H9 (cell line): ENCODE results near the gene SLC25A25. TPM values are rescaled to one million over a fixed set of nuclear protein-coding genes. Genes with fewer than 3 reads are reported as not detected.

ENCODE experiments used
- DNase-seq: peaks from one replicate; pipeline ENCODE4 v3.0.0-alpha.2; 2017
- H2AFZ ChIP-seq: one replicate; pipeline ENCODE4 v1.6.1; 2013; ENCODE audit warnings: mild to moderate bottlenecking, low read length, control low read depth, moderate library complexity
- H2AK5ac ChIP-seq: 2 replicates; pipeline ENCODE4 v1.6.1; 2013; ENCODE audit warnings: low read length, control low read depth, mixed read lengths; ENCODE audit not compliant: insufficient read length
- H2BK120ac ChIP-seq: one replicate; pipeline ENCODE4 v1.6.1; 2013; ENCODE audit warnings: low read depth, mild to moderate bottlenecking, low read length, control low read depth, inconsistent platforms; ENCODE audit not compliant: poor library complexity, severe bottlenecking
- H2BK12ac ChIP-seq: 2 replicates; pipeline ENCODE4 v1.6.1; 2013; ENCODE audit warnings: low read length, control low read depth, mixed read lengths, low read depth; ENCODE audit not compliant: insufficient read length
- H2BK15ac ChIP-seq: 2 replicates; pipeline ENCODE4 v1.6.1; 2013; ENCODE audit warnings: low read depth, low read length, control low read depth
- H2BK20ac ChIP-seq: one replicate; pipeline ENCODE4 v1.6.1; 2013; ENCODE audit warnings: low read depth, mild to moderate bottlenecking, low read length, control low read depth, inconsistent platforms; ENCODE audit not compliant: poor library complexity, severe bottlenecking
- H2BK5ac ChIP-seq: 2 replicates; pipeline ENCODE4 v1.6.1; 2013; ENCODE audit warnings: low read length, control low read depth, mixed read lengths; ENCODE audit not compliant: insufficient read length
- H3K14ac ChIP-seq: 2 replicates; pipeline ENCODE4 v1.6.1; 2013; ENCODE audit warnings: low read length, control low read depth; ENCODE audit not compliant: insufficient read depth
- H3K18ac ChIP-seq: 2 replicates; pipeline ENCODE4 v1.6.1; 2013; ENCODE audit warnings: low read depth, mild to moderate bottlenecking, mixed read lengths, low read length, control low read depth; ENCODE audit not compliant: insufficient read length
- H3K23ac ChIP-seq: 2 replicates; pipeline ENCODE4 v1.6.1; 2013; ENCODE audit warnings: low read length, control low read depth, mixed read lengths, low read depth; ENCODE audit not compliant: insufficient read length
- H3K23me2 ChIP-seq: 2 replicates; pipeline ENCODE4 v1.6.1; 2013; ENCODE audit warnings: low read depth, mild to moderate bottlenecking, mixed read lengths, low read length, control low read depth; ENCODE audit not compliant: insufficient read length, poor library complexity, severe bottlenecking
- H3K27ac ChIP-seq: 2 replicates; pipeline ENCODE4 v1.5.1; 2013; ENCODE audit warnings: low read length, control low read depth, mixed read lengths, low read depth; ENCODE audit not compliant: insufficient read length
- H3K27me3 ChIP-seq: 2 replicates; pipeline ENCODE4 v1.6.1; 2013; ENCODE audit warnings: low read length, control low read depth, inconsistent platforms; ENCODE audit not compliant: insufficient read depth
- H3K4ac ChIP-seq: 2 replicates; pipeline ENCODE4 v1.6.1; 2013; ENCODE audit warnings: low read depth, mild to moderate bottlenecking, control low read depth, inconsistent platforms, low read length, moderate library complexity
- H3K4me1 ChIP-seq: 2 replicates; pipeline ENCODE4 v1.6.1; 2013; ENCODE audit warnings: low read length, control low read depth, inconsistent platforms; ENCODE audit not compliant: insufficient read depth
- H3K4me2 ChIP-seq: 2 replicates; pipeline ENCODE4 v1.6.1; 2013; ENCODE audit warnings: low read length, control low read depth, mixed read lengths; ENCODE audit not compliant: insufficient read length, insufficient read depth
- H3K56ac ChIP-seq: 2 replicates; pipeline ENCODE4 v1.6.1; 2013; ENCODE audit warnings: low read depth, mild to moderate bottlenecking, mixed read lengths, low read length, control low read depth; ENCODE audit not compliant: insufficient read length
- H3K79me1 ChIP-seq: 2 replicates; pipeline ENCODE4 v1.6.1; 2013; ENCODE audit warnings: low read depth, mild to moderate bottlenecking, moderate library complexity, low read length, control low read depth, inconsistent platforms; ENCODE audit not compliant: insufficient read depth, poor library complexity, severe bottlenecking
- H3K79me2 ChIP-seq: 2 replicates; pipeline ENCODE4 v1.6.1; 2013; ENCODE audit warnings: low read length, control low read depth, inconsistent platforms; ENCODE audit not compliant: insufficient read depth
- H3K9ac ChIP-seq: 2 replicates; pipeline ENCODE4 v1.6.1; 2013; ENCODE audit warnings: low read length, control low read depth, mixed read lengths; ENCODE audit not compliant: insufficient read length; ENCODE audit errors: extremely low read depth
- H3K9me3 ChIP-seq: one replicate; pipeline ENCODE4 v1.6.1; 2013; ENCODE audit warnings: low read depth, low read length, inconsistent platforms; ENCODE audit not compliant: control insufficient read depth
- H3T11ph ChIP-seq: one replicate; pipeline ENCODE4 v1.6.1; 2013; ENCODE audit warnings: mild to moderate bottlenecking, low read length, control low read depth, inconsistent platforms
- H4K20me1 ChIP-seq: one replicate; pipeline ENCODE4 v1.6.1; 2013; ENCODE audit not compliant: control insufficient read depth, insufficient read length, insufficient read depth
- H4K5ac ChIP-seq: 2 replicates; pipeline ENCODE4 v1.6.1; 2013; ENCODE audit warnings: low read depth, mild to moderate bottlenecking, mixed read lengths, low read length, control low read depth; ENCODE audit not compliant: insufficient read length
- H4K8ac ChIP-seq: replicated peaks from 2 replicates; pipeline ENCODE4 v1.6.1; 2013; ENCODE audit warnings: low read length, control low read depth, mixed read lengths, low read depth; ENCODE audit not compliant: insufficient read length
- H4K91ac ChIP-seq: 2 replicates; pipeline ENCODE4 v1.6.1; 2013; ENCODE audit warnings: low read depth, mild to moderate bottlenecking, moderate library complexity, mixed read lengths, low read length, control low read depth; ENCODE audit not compliant: insufficient read length
- H3K27ac Mint-ChIP-seq, 3 experiments: 2 replicates in 2 of 3; 3 replicates in 1 of 3; pipeline ENCODE4 v1.8.0; 2020 to 2021; ENCODE audit warnings: mixed read lengths in 3 of 3, mild to moderate bottlenecking in 1 of 3, moderate library complexity in 1 of 3
- H3K27me3 Mint-ChIP-seq: 2 replicates; pipeline ENCODE4 v1.8.0; 2021; ENCODE audit warnings: low read depth, mild to moderate bottlenecking, moderate library complexity, mixed read lengths
- H3K36me3 Mint-ChIP-seq, 3 experiments: 2 replicates in 2 of 3; 3 replicates in 1 of 3; pipeline ENCODE4 v1.8.0; 2020 to 2021; ENCODE audit warnings: low read depth in 3 of 3, mixed read lengths in 3 of 3; ENCODE audit not compliant: insufficient read depth in 1 of 3
- H3K4me1 Mint-ChIP-seq, 2 experiments: 2 replicates each; pipeline ENCODE4 v1.8.0; 2020; ENCODE audit warnings: mixed read lengths in 2 of 2
- H3K4me3 Mint-ChIP-seq, 2 experiments: 2 replicates in 1 of 2; 3 replicates in 1 of 2; pipeline ENCODE4 v1.8.0; 2020 to 2021; ENCODE audit warnings: mild to moderate bottlenecking in 2 of 2, mixed read lengths in 2 of 2, moderate library complexity in 1 of 2
- H3K9me3 Mint-ChIP-seq, 2 experiments: 2 replicates in 1 of 2; 3 replicates in 1 of 2; pipeline ENCODE4 v1.8.0; 2020; ENCODE audit warnings: mild to moderate bottlenecking in 2 of 2, mixed read lengths in 2 of 2, moderate library complexity in 1 of 2
- WGBS: extraction: QIAGEN DNeasy Blood & Tissue Kit; methylation state at CpG from one replicate; pipeline ENCODE4 v1.1.7; 2013; ENCODE audit warnings: missing lambda C conversion rate, low lambda C conversion rate, mixed read lengths; ENCODE audit not compliant: insufficient read length; ENCODE audit errors: extremely low coverage; 5-methylcytosine and 5-hydroxymethylcytosine counted together
- total RNA-seq: library from RNA; stranded (reverse); gene quantifications from 2 replicates; pipeline ENCODE4 v1.2.1, GENCODE V29; 2021
- TF ChIP-seq, protein P1 (sequence below): fragments of 200-600 bp; sonication (generic); conservative IDR thresholded peaks from 3 replicates; pipeline ENCODE4 v1.8.0; 2021; ENCODE audit warnings: antibody characterized with exemption, mild to moderate bottlenecking

The SLC25A25 gene
- total RNA-seq, 1 experiment from 2014 or later: 16.9 TPM

DNA sequence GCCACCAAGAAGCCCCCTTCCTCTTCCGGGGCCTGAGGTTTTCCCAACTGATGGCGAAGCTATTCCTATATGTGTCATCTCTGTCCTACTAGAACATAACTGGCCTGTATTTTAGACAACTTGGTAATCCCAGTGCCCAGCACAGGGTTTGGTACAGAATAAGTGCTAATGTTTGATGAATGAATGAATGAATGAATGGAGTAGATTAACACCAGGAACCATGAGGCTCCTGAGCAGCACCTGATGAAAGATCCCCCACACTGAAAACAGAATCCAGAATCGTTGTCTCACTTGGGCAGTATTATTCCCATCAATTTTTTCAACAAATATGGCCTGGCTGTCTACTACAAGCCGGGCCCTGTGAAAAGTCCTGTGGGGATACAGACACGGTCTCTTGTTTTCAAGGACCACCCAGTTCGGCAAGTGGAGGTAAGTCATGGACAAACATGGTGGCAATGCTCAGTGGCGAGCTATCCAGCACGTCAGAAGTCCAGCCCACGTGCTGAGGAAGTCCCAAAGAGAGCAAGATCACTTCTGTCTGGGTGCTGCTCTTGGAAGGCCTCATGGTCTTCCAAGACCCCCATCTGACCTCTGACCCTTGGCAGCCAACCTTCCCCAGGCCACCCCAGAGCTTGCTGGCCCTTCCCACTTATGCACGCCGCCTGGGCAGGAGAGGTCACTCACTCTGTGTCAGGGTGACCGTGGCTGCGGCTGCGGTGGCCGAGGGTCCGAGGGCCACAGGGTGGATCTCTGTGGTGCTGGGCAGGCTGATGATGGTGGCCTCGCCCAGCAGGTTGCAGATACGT lies 1.9 kb upstream of the SLC25A25 start:
- H3K23me2 ChIP-seq: peaks cover 16% of the 10 kb centered on the region
- Mint-ChIP-seq H3K27me3 (no peaks in the 10 kb centered on the region), H3K36me3 (peaks cover 7 to 16% (median 9%) of the 10 kb centered on the region in 3 experiments), H3K4me3 (peak overlapping the region; percentile 19 to 64; a peak in 4 of 5 replicates), H3K27ac (no peak overlapping the region), H3K9me3 (no peaks in the 10 kb centered on the region), H3K4me1 (peaks cover 21 to 24% of the 10 kb centered on the region in 2 experiments)
- H3K4ac ChIP-seq: peak overlapping the region; percentile 21; the same call in 1 of the 2 replicates
- peaks cover 5% of the 10 kb centered on the region; the same call in 1 of the 2 replicates for H3K79me2 ChIP-seq
- no peak overlapping the region for H4K91ac ChIP-seq
- peak overlapping the region; percentile 40 for H3K18ac ChIP-seq
- H3K4me2 ChIP-seq: peak overlapping the region; percentile 15
- H2BK15ac ChIP-seq: no peak overlapping the region
- no peak overlapping the region for H4K5ac ChIP-seq
- H3T11ph ChIP-seq: no peak overlapping the region
- WGBS: no CpG with 5 or more reads among the region's 18 CpGs
- H3K56ac ChIP-seq: no peak overlapping the region
- H2BK12ac ChIP-seq: peak overlapping the region; percentile 58
- no peak overlapping the region for H4K8ac ChIP-seq
- no peak overlapping the region for H2BK5ac ChIP-seq
- H3K9ac ChIP-seq: no peak overlapping the region
- no peak overlapping the region for H2AFZ ChIP-seq
- H3K27me3 ChIP-seq: no peaks in the 10 kb centered on the region
- H3K9me3 ChIP-seq: no peaks in the 10 kb centered on the region
- no peaks in the 10 kb centered on the region for H4K20me1 ChIP-seq
- H3K27ac ChIP-seq: no peak overlapping the region
- no peak overlapping the region for H2AK5ac ChIP-seq
- no peak for DNase-seq
- no peak overlapping the region for H2BK120ac ChIP-seq
- no peak overlapping the region for H3K14ac ChIP-seq
- H2BK20ac ChIP-seq: no peak overlapping the region
- H3K79me1 ChIP-seq: no peaks in the 10 kb centered on the region
- no peaks in the 10 kb centered on the region for H3K4me1 ChIP-seq
- TF ChIP-seq, protein P1, sequence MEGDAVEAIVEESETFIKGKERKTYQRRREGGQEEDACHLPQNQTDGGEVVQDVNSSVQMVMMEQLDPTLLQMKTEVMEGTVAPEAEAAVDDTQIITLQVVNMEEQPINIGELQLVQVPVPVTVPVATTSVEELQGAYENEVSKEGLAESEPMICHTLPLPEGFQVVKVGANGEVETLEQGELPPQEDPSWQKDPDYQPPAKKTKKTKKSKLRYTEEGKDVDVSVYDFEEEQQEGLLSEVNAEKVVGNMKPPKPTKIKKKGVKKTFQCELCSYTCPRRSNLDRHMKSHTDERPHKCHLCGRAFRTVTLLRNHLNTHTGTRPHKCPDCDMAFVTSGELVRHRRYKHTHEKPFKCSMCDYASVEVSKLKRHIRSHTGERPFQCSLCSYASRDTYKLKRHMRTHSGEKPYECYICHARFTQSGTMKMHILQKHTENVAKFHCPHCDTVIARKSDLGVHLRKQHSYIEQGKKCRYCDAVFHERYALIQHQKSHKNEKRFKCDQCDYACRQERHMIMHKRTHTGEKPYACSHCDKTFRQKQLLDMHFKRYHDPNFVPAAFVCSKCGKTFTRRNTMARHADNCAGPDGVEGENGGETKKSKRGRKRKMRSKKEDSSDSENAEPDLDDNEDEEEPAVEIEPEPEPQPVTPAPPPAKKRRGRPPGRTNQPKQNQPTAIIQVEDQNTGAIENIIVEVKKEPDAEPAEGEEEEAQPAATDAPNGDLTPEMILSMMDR: no peak
- H3K23ac ChIP-seq: no peak overlapping the region
